ENCODE measurements around the gene LOXL1.

Gene LOXL1

GRCh38 chr15:73922186-73923151 is 3.8 kb upstream of the LOXL1 start:
- peak; percentile 59 for DNase-seq (ENCODE audit: low read depth in 2 of 2)

GRCh38 chr15:73923156-73923487 is 3.1 kb upstream of the LOXL1 start:
- DNase-seq (ENCODE audit: low read depth in 2 of 2) = no peak

- no peak for DNase-seq (ENCODE audit: low read depth in 2 of 2)
These were observed 2.6 kb upstream of the LOXL1 start for GRCh38 chr15:73923488-73924164.

GRCh38 chr15:73924171-73924921 is 1.9 kb upstream of the LOXL1 start:
- DNase-seq (ENCODE audit: low read depth in 2 of 2) = peak; percentile 60 to 61

GRCh38 chr15:73925848-73926218 is 429 bp upstream of the LOXL1 start:
- DNase-seq (ENCODE audit: low read depth in 2 of 2) = no peak

GRCh38 chr15:73927003-73927475 is 777 bp downstream of the LOXL1 start:
- DNase-seq (ENCODE audit: low read depth in 2 of 2) = no peak

- no peak for DNase-seq (ENCODE audit: low read depth in 2 of 2)
These were observed 1.4 kb downstream of the LOXL1 start for GRCh38 chr15:73927476-73928240.

- DNase-seq (ENCODE audit: low read depth in 2 of 2) = no peak
These were observed 1.9 kb downstream of the LOXL1 start for GRCh38 chr15:73928241-73928579.

- DNase-seq (ENCODE audit: low read depth in 2 of 2) = no peak
These were observed 2.8 kb downstream of the LOXL1 start for GRCh38 chr15:73928971-73929627.

GRCh38 chr15:73930371-73930770 is 4.1 kb downstream of the LOXL1 start:
- no peak for DNase-seq (ENCODE audit: low read depth in 2 of 2)

GRCh38 chr15:73930790-73931281 is 4.6 kb downstream of the LOXL1 start:
- DNase-seq (ENCODE audit: low read depth in 2 of 2) = no peak

GRCh38 chr15:73931441-73931840 is 5.2 kb downstream of the LOXL1 start:
- no peak for DNase-seq (ENCODE audit: low read depth in 2 of 2)

GRCh38 chr15:73932381-73933191 is 6.3 kb downstream of the LOXL1 start:
- DNase-seq (ENCODE audit: low read depth in 2 of 2) = no peak

GRCh38 chr15:73934281-73934680 is 8.0 kb downstream of the LOXL1 start:
- no peak for DNase-seq (ENCODE audit: low read depth in 2 of 2)

- DNase-seq (ENCODE audit: low read depth in 2 of 2) = no peak
These were observed 9.3 kb downstream of the LOXL1 start for GRCh38 chr15:73935547-73935946.

- DNase-seq (ENCODE audit: low read depth in 2 of 2) = no peak
These were observed 9.9 kb downstream of the LOXL1 start for GRCh38 chr15:73936181-73936580.

- no peak for DNase-seq (ENCODE audit: low read depth in 2 of 2)
These were observed 10.5 kb downstream of the LOXL1 start for GRCh38 chr15:73936588-73937290.

GRCh38 chr15:73937296-73937695 is 11.0 kb downstream of the LOXL1 start:
- no peak for DNase-seq (ENCODE audit: low read depth in 2 of 2)

- DNase-seq (ENCODE audit: low read depth in 2 of 2) = no peak
These were observed 11.5 kb downstream of the LOXL1 start for GRCh38 chr15:73937726-73938125.

Data from fibroblast of skin of left biceps (primary cell).